HepG2 (cell line): Measurements from ENCODE around the gene SLC13A3. TPM values are rescaled to one million over a fixed set of nuclear protein-coding genes. Genes with fewer than 3 reads are reported as not detected.

Experiments used
- FOXP1 ChIP-seq, 2 experiments: fragments of 450-650 bp in 1 of 2; IDR thresholded peaks; 2 replicates each; pipeline ENCODE4 v1.6.1; 2017 to 2018; ENCODE audit warnings: antibody characterized with exemption in 1 of 2
- KDM6A ChIP-seq: IDR thresholded peaks from 2 replicates; pipeline ENCODE4 v1.6.1; 2016; ENCODE audit warnings: low read depth
- MTF1 ChIP-seq: sonication (generic); formaldehyde crosslinking; IDR thresholded peaks from 2 replicates; pipeline ENCODE4 v1.5.0; 2020; ENCODE audit warnings: missing genetic modification reagents
- PHB2 ChIP-seq: fragments of 450-650 bp; IDR thresholded peaks from 2 replicates; pipeline ENCODE4 v1.6.1; 2018; ENCODE audit not compliant: partially characterized antibody
- RBM22 ChIP-seq: fragments of 200-400 bp; formaldehyde crosslinking; optimal IDR thresholded peaks from 2 replicates; pipeline ENCODE3; 2017; ENCODE audit warnings: mild to moderate bottlenecking, low read length, moderate library complexity
- TBX2 ChIP-seq: sonication (generic); formaldehyde crosslinking; IDR thresholded peaks from 2 replicates; pipeline ENCODE4 v1.5.0; 2020; ENCODE audit warnings: missing genetic modification reagents, mild to moderate bottlenecking, borderline replicate concordance
- TCF7L2 ChIP-seq: IDR thresholded peaks from 2 replicates; pipeline ENCODE4 v1.6.1; 2011; ENCODE audit warnings: mild to moderate bottlenecking, low read depth, low read length, moderate library complexity
- TIGD3 ChIP-seq: sonication (generic); formaldehyde crosslinking; IDR thresholded peaks from 2 replicates; pipeline ENCODE4 v1.5.1; 2020; ENCODE audit warnings: mild to moderate bottlenecking, missing genetic modification reagents, borderline replicate concordance
- TP53 ChIP-seq: sonication (generic); formaldehyde crosslinking; conservative IDR thresholded peaks from 2 replicates; pipeline ENCODE4 v1.4.0; 2020; ENCODE audit warnings: missing genetic modification reagents
- ZFP36L2 ChIP-seq: sonication (generic); formaldehyde crosslinking; IDR thresholded peaks from 2 replicates; pipeline ENCODE4 v1.4.0; 2020; ENCODE audit warnings: missing genetic modification reagents
- ZMYM3 ChIP-seq: sonication (generic); formaldehyde crosslinking; IDR thresholded peaks from 2 replicates; pipeline ENCODE4 v1.5.1; 2020; ENCODE audit warnings: mild to moderate bottlenecking, missing genetic modification reagents
- ZNF234 ChIP-seq: sonication (generic); formaldehyde crosslinking; conservative IDR thresholded peaks from 2 replicates; pipeline ENCODE4 v1.5.1; 2020; ENCODE audit warnings: mild to moderate bottlenecking, missing genetic modification reagents
- ZNF441 ChIP-seq: sonication (generic); formaldehyde crosslinking; IDR thresholded peaks from 2 replicates; pipeline ENCODE4 v1.7.0; 2021; ENCODE audit warnings: missing genetic modification reagents, borderline replicate concordance
- ZNF704 ChIP-seq: sonication (generic); formaldehyde crosslinking; IDR thresholded peaks from 2 replicates; pipeline ENCODE4 v1.8.1; 2023; ENCODE audit warnings: mild to moderate bottlenecking, inconsistent platforms, moderate library complexity, missing genetic modification reagents, borderline replicate concordance
- ZSCAN25 ChIP-seq: sonication (generic); formaldehyde crosslinking; IDR thresholded peaks from 2 replicates; pipeline ENCODE4 v1.8.0; 2022; ENCODE audit warnings: mild to moderate bottlenecking, missing genetic modification reagents
- ZZZ3 ChIP-seq: sonication (generic); formaldehyde crosslinking; IDR thresholded peaks from 2 replicates; pipeline ENCODE4 v1.4.0; 2020; ENCODE audit warnings: missing genetic modification reagents, mild to moderate bottlenecking, borderline replicate concordance
- polyA plus RNA-seq, 8 experiments: library from polyadenylated mRNA; depleted of rRNA in 3 of 8; stranded (reverse) in 7 of 8; unstranded in 1 of 8; fragments of >200 nt; fragmentation: Illumina TruSeq in 4 of 8; extraction: Trizol in 4 of 8; gene quantifications; 2 replicates each; pipeline versions ENCODE4 v1.2.1 to v1.2.3, GENCODE V29; 2011 to 2016; ENCODE audit warnings: low read depth in 4 of 8, missing spikeins in 1 of 8, mixed read lengths in 1 of 8; ENCODE audit not compliant: insufficient read depth in 1 of 8
- total RNA-seq, 5 experiments: library from RNA; depleted of rRNA; stranded (reverse); fragments of >200 nt; fragmentation: Illumina TruSeq; extraction: Trizol; gene quantifications; 2 replicates each; pipeline ENCODE4 v1.2.3, GENCODE V29; 2016; ENCODE audit warnings: low read depth in 1 of 5
- TF ChIP-seq, protein P1 (sequence below): sonication (generic); formaldehyde crosslinking; IDR thresholded peaks from 2 replicates; pipeline ENCODE4 v1.4.0; 2020; ENCODE audit warnings: missing genetic modification reagents; ENCODE audit errors: not compliant biosample characterization
- TF ChIP-seq, protein P2 (sequence below): sonication (generic); formaldehyde crosslinking; IDR thresholded peaks from 2 replicates; pipeline ENCODE4 v1.5.0; 2020; ENCODE audit warnings: mild to moderate bottlenecking, missing genetic modification reagents
- TF ChIP-seq, protein P3 (sequence below): sonication (generic); formaldehyde crosslinking; IDR thresholded peaks from 2 replicates; pipeline ENCODE4 v1.4.0; 2020; ENCODE audit warnings: missing genetic modification reagents, borderline replicate concordance

Gene SLC13A3
- total and polyA plus RNA-seq, 2 of the 13 experiments (the other 11 are each of a cell fraction or from before 2014, with no cell fraction given) = 66.5 to 76.0 TPM

- TF ChIP-seq, protein P1, sequence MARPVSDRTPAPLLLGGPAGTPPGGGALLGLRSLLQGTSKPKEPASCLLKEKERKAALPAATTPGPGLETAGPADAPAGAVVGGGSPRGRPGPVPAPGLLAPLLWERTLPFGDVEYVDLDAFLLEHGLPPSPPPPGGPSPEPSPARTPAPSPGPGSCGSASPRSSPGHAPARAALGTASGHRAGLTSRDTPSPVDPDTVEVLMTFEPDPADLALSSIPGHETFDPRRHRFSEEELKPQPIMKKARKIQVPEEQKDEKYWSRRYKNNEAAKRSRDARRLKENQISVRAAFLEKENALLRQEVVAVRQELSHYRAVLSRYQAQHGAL = no peak
- TF ChIP-seq RBM22 (no peak), ZMYM3 (CRISPR knock-in tag) (peak; percentile 98), ZSCAN25 (peak; percentile 92), PHB2 (no peak), KDM6A (CRISPR knock-in tag) (peak; percentile 98), TCF7L2 (peak; percentile 77; the same call in 1 of the 2 replicates), ZFP36L2 (no peak), TIGD3 (CRISPR knock-in tag) (peak; percentile 81), ZNF234 (no peak), TBX2 (CRISPR knock-in tag) (peak; percentile 84; the same call in 1 of the 2 replicates), ZNF441 (CRISPR knock-in tag) (peak; percentile 16; the same call in 1 of the 2 replicates), FOXP1 (IDR thresholded peaks at IDR 0.05) (no peak), FOXP1 (CRISPR knock-in tag; IDR thresholded peaks at IDR 0.05) (peak; percentile 68; the same call in 1 of the 2 replicates), ZZZ3 (CRISPR knock-in tag) (no peak), TP53 (no peak), MTF1 (CRISPR knock-in tag) (no peak), ZNF704 (CRISPR knock-in tag) (no peak)
- TF ChIP-seq, protein P2, sequence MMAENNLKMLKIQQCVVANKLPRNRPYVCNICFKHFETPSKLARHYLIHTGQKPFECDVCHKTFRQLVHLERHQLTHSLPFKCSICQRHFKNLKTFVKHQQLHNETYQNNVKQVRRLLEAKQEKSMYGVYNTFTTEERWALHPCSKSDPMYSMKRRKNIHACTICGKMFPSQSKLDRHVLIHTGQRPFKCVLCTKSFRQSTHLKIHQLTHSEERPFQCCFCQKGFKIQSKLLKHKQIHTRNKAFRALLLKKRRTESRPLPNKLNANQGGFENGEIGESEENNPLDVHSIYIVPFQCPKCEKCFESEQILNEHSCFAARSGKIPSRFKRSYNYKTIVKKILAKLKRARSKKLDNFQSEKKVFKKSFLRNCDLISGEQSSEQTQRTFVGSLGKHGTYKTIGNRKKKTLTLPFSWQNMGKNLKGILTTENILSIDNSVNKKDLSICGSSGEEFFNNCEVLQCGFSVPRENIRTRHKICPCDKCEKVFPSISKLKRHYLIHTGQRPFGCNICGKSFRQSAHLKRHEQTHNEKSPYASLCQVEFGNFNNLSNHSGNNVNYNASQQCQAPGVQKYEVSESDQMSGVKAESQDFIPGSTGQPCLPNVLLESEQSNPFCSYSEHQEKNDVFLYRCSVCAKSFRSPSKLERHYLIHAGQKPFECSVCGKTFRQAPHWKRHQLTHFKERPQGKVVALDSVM (CRISPR knock-in tag) = peak; percentile 40
- TF ChIP-seq, protein P3, sequence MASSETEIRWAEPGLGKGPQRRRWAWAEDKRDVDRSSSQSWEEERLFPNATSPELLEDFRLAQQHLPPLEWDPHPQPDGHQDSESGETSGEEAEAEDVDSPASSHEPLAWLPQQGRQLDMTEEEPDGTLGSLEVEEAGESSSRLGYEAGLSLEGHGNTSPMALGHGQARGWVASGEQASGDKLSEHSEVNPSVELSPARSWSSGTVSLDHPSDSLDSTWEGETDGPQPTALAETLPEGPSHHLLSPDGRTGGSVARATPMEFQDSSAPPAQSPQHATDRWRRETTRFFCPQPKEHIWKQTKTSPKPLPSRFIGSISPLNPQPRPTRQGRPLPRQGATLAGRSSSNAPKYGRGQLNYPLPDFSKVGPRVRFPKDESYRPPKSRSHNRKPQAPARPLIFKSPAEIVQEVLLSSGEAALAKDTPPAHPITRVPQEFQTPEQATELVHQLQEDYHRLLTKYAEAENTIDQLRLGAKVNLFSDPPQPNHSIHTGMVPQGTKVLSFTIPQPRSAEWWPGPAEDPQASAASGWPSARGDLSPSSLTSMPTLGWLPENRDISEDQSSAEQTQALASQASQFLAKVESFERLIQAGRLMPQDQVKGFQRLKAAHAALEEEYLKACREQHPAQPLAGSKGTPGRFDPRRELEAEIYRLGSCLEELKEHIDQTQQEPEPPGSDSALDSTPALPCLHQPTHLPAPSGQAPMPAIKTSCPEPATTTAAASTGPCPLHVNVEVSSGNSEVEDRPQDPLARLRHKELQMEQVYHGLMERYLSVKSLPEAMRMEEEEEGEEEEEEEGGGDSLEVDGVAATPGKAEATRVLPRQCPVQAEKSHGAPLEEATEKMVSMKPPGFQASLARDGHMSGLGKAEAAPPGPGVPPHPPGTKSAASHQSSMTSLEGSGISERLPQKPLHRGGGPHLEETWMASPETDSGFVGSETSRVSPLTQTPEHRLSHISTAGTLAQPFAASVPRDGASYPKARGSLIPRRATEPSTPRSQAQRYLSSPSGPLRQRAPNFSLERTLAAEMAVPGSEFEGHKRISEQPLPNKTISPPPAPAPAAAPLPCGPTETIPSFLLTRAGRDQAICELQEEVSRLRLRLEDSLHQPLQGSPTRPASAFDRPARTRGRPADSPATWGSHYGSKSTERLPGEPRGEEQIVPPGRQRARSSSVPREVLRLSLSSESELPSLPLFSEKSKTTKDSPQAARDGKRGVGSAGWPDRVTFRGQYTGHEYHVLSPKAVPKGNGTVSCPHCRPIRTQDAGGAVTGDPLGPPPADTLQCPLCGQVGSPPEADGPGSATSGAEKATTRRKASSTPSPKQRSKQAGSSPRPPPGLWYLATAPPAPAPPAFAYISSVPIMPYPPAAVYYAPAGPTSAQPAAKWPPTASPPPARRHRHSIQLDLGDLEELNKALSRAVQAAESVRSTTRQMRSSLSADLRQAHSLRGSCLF = no peak
These were observed 43.9 kb downstream of the SLC13A3 start (continued) for GRCh38 chr20:46607191-46607848.
